Fibroblast of the aortic adventitia (primary cell): Measurements from ENCODE around the gene ZNF845. TPM values are rescaled to one million over a fixed set of nuclear protein-coding genes. Genes with fewer than 3 reads are reported as not detected.

Experiments used
- DNase-seq: peaks from one replicate; pipeline ENCODE4 v3.0.0-alpha.2; 2010; ENCODE audit warnings: low read depth
- H3K4me3 ChIP-seq: 2 replicates; pipeline ENCODE4 v1.5.1; 2011; ENCODE audit warnings: low read depth, mild to moderate bottlenecking, control low read depth, low read length, moderate library complexity
- CTCF ChIP-seq: IDR thresholded peaks from 2 replicates; pipeline ENCODE4 v1.5.1; 2011; ENCODE audit warnings: mild to moderate bottlenecking, low read length, control low read depth, inconsistent platforms; ENCODE audit not compliant: insufficient read depth
- total RNA-seq: library from RNA; depleted of rRNA; stranded (reverse); fragments of >200 nt; gene quantifications from 2 replicates; pipeline ENCODE4 v1.2.3, GENCODE V29; 2012; ENCODE audit warnings: low replicate concordance

The ZNF845 gene
- total RNA-seq, 1 donor = 10.2 TPM

- no peak overlapping the region for H3K4me3 ChIP-seq
- no peak for TF ChIP-seq CTCF
- DNase-seq = no peak
Measured at GRCh38 chr19:53381376-53381775, 47.8 kb downstream of the ZNF845 start.

GRCh38 chr19:53388168-53388567 lies 54.6 kb downstream of the ZNF845 start:
- H3K4me3 ChIP-seq = no peak overlapping the region
- TF ChIP-seq CTCF = no peak
- no peak for DNase-seq

- TF ChIP-seq CTCF = no peak
- DNase-seq = no peak
- H3K4me3 ChIP-seq = no peak overlapping the region
Measured at GRCh38 chr19:53388904-53389303, 55.4 kb downstream of the ZNF845 start.

GRCh38 chr19:53389571-53389970 lies 56.0 kb downstream of the ZNF845 start:
- DNase-seq = no peak
- no peak overlapping the region for H3K4me3 ChIP-seq
- TF ChIP-seq CTCF = no peak

GRCh38 chr19:53389978-53390377 lies 56.4 kb downstream of the ZNF845 start:
- H3K4me3 ChIP-seq = no peak overlapping the region
- TF ChIP-seq CTCF = no peak
- no peak for DNase-seq

- DNase-seq = no peak
- no peak for TF ChIP-seq CTCF
- H3K4me3 ChIP-seq = peak overlapping the region; percentile 78
Measured at GRCh38 chr19:53394522-53394973, 61.0 kb downstream of the ZNF845 start.
